ENCODE measurements around the gene MT1F.

MT1F gene

GRCh38 chr16:56700195-56700594 is 42.4 kb downstream of the MT1F start:
- H3K9ac ChIP-seq (ENCODE audit: low read depth, low read length) = no peak overlapping the region
- no peak overlapping the region for H2AFZ ChIP-seq (ENCODE audit: low read depth, low read length)
- H3K4me2 ChIP-seq (ENCODE audit: insufficient read depth, low read length) = no peak overlapping the region
- no peaks in the 10 kb centered on the region for H3K27me3 ChIP-seq (ENCODE audit: insufficient read depth, low read length, poor library complexity)
- peaks cover 4% of the 10 kb centered on the region for H3K9me3 ChIP-seq (ENCODE audit: insufficient read depth, low read length, severe bottlenecking)
- H3K79me2 ChIP-seq (ENCODE audit: insufficient read depth, low read length) = no peaks in the 10 kb centered on the region
- H3K4me1 ChIP-seq (ENCODE audit: insufficient read depth, low read length) = peaks cover 11% of the 10 kb centered on the region
- DNase-seq = no peak
- H3K36me3 ChIP-seq (ENCODE audit: insufficient read depth, low read length) = no peaks in the 10 kb centered on the region
- no peak overlapping the region for H3K4me3 ChIP-seq (ENCODE audit: low read depth in 1 of 2, low read length in 2 of 2)
- no peaks in the 10 kb centered on the region for H4K20me1 ChIP-seq (ENCODE audit: insufficient read depth, low read length)
- TF ChIP-seq, protein P1, sequence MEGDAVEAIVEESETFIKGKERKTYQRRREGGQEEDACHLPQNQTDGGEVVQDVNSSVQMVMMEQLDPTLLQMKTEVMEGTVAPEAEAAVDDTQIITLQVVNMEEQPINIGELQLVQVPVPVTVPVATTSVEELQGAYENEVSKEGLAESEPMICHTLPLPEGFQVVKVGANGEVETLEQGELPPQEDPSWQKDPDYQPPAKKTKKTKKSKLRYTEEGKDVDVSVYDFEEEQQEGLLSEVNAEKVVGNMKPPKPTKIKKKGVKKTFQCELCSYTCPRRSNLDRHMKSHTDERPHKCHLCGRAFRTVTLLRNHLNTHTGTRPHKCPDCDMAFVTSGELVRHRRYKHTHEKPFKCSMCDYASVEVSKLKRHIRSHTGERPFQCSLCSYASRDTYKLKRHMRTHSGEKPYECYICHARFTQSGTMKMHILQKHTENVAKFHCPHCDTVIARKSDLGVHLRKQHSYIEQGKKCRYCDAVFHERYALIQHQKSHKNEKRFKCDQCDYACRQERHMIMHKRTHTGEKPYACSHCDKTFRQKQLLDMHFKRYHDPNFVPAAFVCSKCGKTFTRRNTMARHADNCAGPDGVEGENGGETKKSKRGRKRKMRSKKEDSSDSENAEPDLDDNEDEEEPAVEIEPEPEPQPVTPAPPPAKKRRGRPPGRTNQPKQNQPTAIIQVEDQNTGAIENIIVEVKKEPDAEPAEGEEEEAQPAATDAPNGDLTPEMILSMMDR (IDR thresholded peaks at IDR 0.05; ENCODE audit: borderline replicate concordance, extremely low read depth, low read length, poor library complexity, severe bottlenecking) = no peak
- no peak for TF ChIP-seq EZH2 (IDR thresholded peaks at IDR 0.05; ENCODE audit: borderline replicate concordance, low read depth, low read length, severe bottlenecking)
- no peak for ATAC-seq (ENCODE audit: insufficient read depth, low read depth)
- H3K27ac ChIP-seq (ENCODE audit: low read length) = no peak overlapping the region

DNA sequence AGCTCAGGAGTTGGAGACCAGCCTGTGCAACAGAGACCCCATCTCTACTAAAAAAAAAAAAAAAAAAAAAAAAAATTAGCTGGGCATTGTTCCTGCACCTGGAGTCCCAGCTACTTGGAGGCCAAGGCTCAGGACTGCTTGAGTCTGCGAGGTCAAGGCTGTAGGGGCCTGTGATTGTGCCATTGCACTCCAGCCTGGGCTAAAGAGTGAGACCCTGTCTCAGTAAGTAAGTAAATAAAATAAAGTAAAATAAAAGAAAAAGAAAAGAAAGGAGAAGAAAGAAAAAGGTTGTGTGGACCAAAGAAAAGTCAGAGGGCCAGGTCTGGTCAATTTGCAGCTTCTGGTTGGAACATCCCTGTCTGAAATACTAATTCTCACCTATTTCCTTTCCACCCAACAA is 42.9 kb downstream of the MT1F start:
- TF ChIP-seq, protein P1 (IDR thresholded peaks at IDR 0.05; ENCODE audit: borderline replicate concordance, extremely low read depth, low read length, poor library complexity, severe bottlenecking) = no peak
- H3K27ac ChIP-seq (ENCODE audit: low read length) = no peak overlapping the region

GRCh38 chr16:56701534-56701933 is 43.8 kb downstream of the MT1F start:
- H3K36me3 ChIP-seq (ENCODE audit: insufficient read depth, low read length) = no peaks in the 10 kb centered on the region
- no peak overlapping the region for H3K9ac ChIP-seq (ENCODE audit: low read depth, low read length)
- H2AFZ ChIP-seq (ENCODE audit: low read depth, low read length) = peak overlapping the region; percentile 52
- peak overlapping the region; percentile 23 for H3K27ac ChIP-seq (ENCODE audit: low read length)
- H3K9me3 ChIP-seq (ENCODE audit: insufficient read depth, low read length, severe bottlenecking) = peaks cover 4% of the 10 kb centered on the region
- no peak overlapping the region; the same call in 1 of the 2 replicates for H3K4me2 ChIP-seq (ENCODE audit: insufficient read depth, low read length)
- no peaks in the 10 kb centered on the region for H4K20me1 ChIP-seq (ENCODE audit: insufficient read depth, low read length)
- DNase-seq = no peak
- TF ChIP-seq, protein P1 (IDR thresholded peaks at IDR 0.05; ENCODE audit: borderline replicate concordance, extremely low read depth, low read length, poor library complexity, severe bottlenecking) = no peak
- TF ChIP-seq EZH2 (IDR thresholded peaks at IDR 0.05; ENCODE audit: borderline replicate concordance, low read depth, low read length, severe bottlenecking) = no peak
- H3K4me3 ChIP-seq (ENCODE audit: low read depth in 1 of 2, low read length in 2 of 2) = no peak overlapping the region
- no peaks in the 10 kb centered on the region for H3K27me3 ChIP-seq (ENCODE audit: insufficient read depth, low read length, poor library complexity)
- peaks cover 11% of the 10 kb centered on the region for H3K4me1 ChIP-seq (ENCODE audit: insufficient read depth, low read length)
- no peaks in the 10 kb centered on the region for H3K79me2 ChIP-seq (ENCODE audit: insufficient read depth, low read length)
- no peak for ATAC-seq (ENCODE audit: insufficient read depth, low read depth)

More for the DNA sequence above, 42.9 kb downstream of the MT1F start:
- Histone ChIP-seq H3K36me3 (ENCODE audit: insufficient read depth, low read length) (no peaks in the 10 kb centered on the region), H3K4me2 (ENCODE audit: insufficient read depth, low read length) (no peak overlapping the region), H3K4me1 (ENCODE audit: insufficient read depth, low read length) (peaks cover 11% of the 10 kb centered on the region), H3K9ac (ENCODE audit: low read depth, low read length) (no peak overlapping the region), H3K79me2 (ENCODE audit: insufficient read depth, low read length) (no peaks in the 10 kb centered on the region), H2AFZ (ENCODE audit: low read depth, low read length) (no peak overlapping the region), H3K9me3 (ENCODE audit: insufficient read depth, low read length, severe bottlenecking) (peaks cover 4% of the 10 kb centered on the region), H3K27me3 (ENCODE audit: insufficient read depth, low read length, poor library complexity) (no peaks in the 10 kb centered on the region), H4K20me1 (ENCODE audit: insufficient read depth, low read length) (no peaks in the 10 kb centered on the region), H3K4me3 (ENCODE audit: low read depth in 1 of 2, low read length in 2 of 2) (no peak overlapping the region)
- DNase-seq (no peak), ATAC-seq (ENCODE audit: insufficient read depth, low read depth) (no peak)

DNA sequence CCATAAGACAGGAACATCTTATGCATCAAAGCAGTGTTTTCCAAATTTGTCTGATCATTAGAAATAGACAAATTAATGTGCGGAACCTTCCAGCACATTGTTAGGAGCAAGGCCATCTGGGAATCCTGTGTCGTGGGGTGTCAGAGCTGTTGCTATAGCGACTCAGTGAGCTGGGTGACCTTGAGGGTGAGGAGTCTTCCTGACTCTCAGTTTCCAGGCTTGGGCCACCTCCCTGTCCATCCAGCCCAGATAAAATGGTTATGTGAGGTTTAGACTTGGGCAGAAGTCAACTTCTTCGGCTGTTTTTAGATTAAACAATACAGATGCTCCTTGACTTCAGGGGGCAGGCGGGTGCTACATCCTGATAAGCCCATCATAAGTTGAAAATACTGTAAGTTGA is 45.1 kb downstream of the MT1F start:
- H3K4me2 ChIP-seq (ENCODE audit: insufficient read depth, low read length) = no peak overlapping the region
- H2AFZ ChIP-seq (ENCODE audit: low read depth, low read length) = peak overlapping the region; percentile 53
- H3K27ac ChIP-seq (ENCODE audit: low read length) = no peak overlapping the region
- DNase-seq (no peak), ATAC-seq (ENCODE audit: insufficient read depth, low read depth) (no peak)
- TF ChIP-seq, protein P1 (IDR thresholded peaks at IDR 0.05; ENCODE audit: borderline replicate concordance, extremely low read depth, low read length, poor library complexity, severe bottlenecking) = no peak
- no peaks in the 10 kb centered on the region for H3K36me3 ChIP-seq (ENCODE audit: insufficient read depth, low read length)
- H3K4me3 ChIP-seq (ENCODE audit: low read depth in 1 of 2, low read length in 2 of 2) = no peak overlapping the region
- no peaks in the 10 kb centered on the region for H4K20me1 ChIP-seq (ENCODE audit: insufficient read depth, low read length)
- H3K9ac ChIP-seq (ENCODE audit: low read depth, low read length) = 0 out of 2 replicates have a peak overlapping the region, but pooled peaks have one; percentile 22
- H3K27me3 ChIP-seq (ENCODE audit: insufficient read depth, low read length, poor library complexity) = no peaks in the 10 kb centered on the region
- peaks cover 16% of the 10 kb centered on the region for H3K4me1 ChIP-seq (ENCODE audit: insufficient read depth, low read length)
- no peaks in the 10 kb centered on the region for H3K9me3 ChIP-seq (ENCODE audit: insufficient read depth, low read length, severe bottlenecking)
- H3K79me2 ChIP-seq (ENCODE audit: insufficient read depth, low read length) = no peaks in the 10 kb centered on the region
